ENCODE results near the gene IFNG. TPM values are rescaled to one million over a fixed set of nuclear protein-coding genes. Genes with fewer than 3 reads are reported as not detected.

The IFNG gene
- not detected in 5 replicates for total RNA-seq (2022; extraction: Qiagen RNA extraction; ENCODE audit: low read depth)

GRCh38 chr12:68159681-68160304 is at the start of gene IFNG:
TSS of gene IFNG (minus strand) at chr12:68159740. CDS start at chr12:68159615, 125 bp downstream.

Other genes starting within 250 kb of the IFNG start
- not detected in 5 replicates for gene IFNG-AS1, start 170.3 kb downstream of the IFNG start, total RNA-seq (2022; extraction: Qiagen RNA extraction; ENCODE audit: low read depth)
- gene IL26, start 66.1 kb upstream of the IFNG start, total RNA-seq (2022; extraction: Qiagen RNA extraction; ENCODE audit: low read depth): not detected in 5 replicates
- not detected in 5 replicates for gene IL22, start 93.9 kb upstream of the IFNG start, total RNA-seq (2022; extraction: Qiagen RNA extraction; ENCODE audit: low read depth)
- gene MDM1, start 172.6 kb upstream of the IFNG start, total RNA-seq (2022; extraction: Qiagen RNA extraction; ENCODE audit: low read depth): 4.0 to 7.6 TPM (median 7.3 TPM) in 5 replicates